ENCODE results near the gene TRPM3.

The TRPM3 gene

DNA sequence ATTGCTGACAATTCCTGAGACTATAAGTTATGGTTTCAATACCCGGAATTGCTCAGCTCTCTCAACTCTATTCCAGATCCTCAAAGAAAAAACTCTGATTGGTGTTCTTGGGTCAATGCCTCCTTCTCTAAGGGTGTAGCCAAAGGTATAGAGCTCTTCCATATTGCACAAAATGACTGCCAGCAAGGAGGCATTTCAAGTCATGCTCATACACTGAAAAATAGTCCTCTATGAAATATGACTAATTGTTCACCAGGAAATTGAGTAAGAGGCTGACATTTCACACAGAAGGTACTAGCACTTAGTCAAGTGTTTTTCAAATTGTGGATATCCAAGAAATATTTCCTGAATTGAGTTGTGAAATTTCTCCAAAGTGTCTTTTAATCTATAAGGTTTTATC lies 595.9 kb downstream of the TRPM3 start:
- peaks cover 14% of the 10 kb centered on the region for H3K9me3 ChIP-seq (ENCODE audit: insufficient read depth, low read length)
- no peak overlapping the region for H3K4me3 ChIP-seq (ENCODE audit: low read length)
- H3K9ac ChIP-seq (ENCODE audit: low read length), result no peak overlapping the region
- no peaks in the 10 kb centered on the region for H4K20me1 ChIP-seq (ENCODE audit: insufficient read depth, low read length)
- no peaks in the 10 kb centered on the region for H3K79me2 ChIP-seq (ENCODE audit: low read length)
- TF ChIP-seq EZH2phosphoT487 (IDR thresholded peaks at IDR 0.05; ENCODE audit: low read depth) (no peak), CTCF (IDR thresholded peaks at IDR 0.05; ENCODE audit: low read depth, low read length) (no peak)
- no peak overlapping the region for H3K27ac ChIP-seq (ENCODE audit: low read length)
- H3K4me1 ChIP-seq (ENCODE audit: low read length), result peaks cover 6% of the 10 kb centered on the region
- no peak overlapping the region for H3K4me2 ChIP-seq (ENCODE audit: low read length)
- H2AFZ ChIP-seq (ENCODE audit: low read depth, low read length), result no peak overlapping the region
- H3K27me3 ChIP-seq (ENCODE audit: low read depth, low read length), result no peaks in the 10 kb centered on the region
- no peaks in the 10 kb centered on the region for H3K36me3 ChIP-seq (replicated peaks; ENCODE audit: low read depth, low read length)

DNA sequence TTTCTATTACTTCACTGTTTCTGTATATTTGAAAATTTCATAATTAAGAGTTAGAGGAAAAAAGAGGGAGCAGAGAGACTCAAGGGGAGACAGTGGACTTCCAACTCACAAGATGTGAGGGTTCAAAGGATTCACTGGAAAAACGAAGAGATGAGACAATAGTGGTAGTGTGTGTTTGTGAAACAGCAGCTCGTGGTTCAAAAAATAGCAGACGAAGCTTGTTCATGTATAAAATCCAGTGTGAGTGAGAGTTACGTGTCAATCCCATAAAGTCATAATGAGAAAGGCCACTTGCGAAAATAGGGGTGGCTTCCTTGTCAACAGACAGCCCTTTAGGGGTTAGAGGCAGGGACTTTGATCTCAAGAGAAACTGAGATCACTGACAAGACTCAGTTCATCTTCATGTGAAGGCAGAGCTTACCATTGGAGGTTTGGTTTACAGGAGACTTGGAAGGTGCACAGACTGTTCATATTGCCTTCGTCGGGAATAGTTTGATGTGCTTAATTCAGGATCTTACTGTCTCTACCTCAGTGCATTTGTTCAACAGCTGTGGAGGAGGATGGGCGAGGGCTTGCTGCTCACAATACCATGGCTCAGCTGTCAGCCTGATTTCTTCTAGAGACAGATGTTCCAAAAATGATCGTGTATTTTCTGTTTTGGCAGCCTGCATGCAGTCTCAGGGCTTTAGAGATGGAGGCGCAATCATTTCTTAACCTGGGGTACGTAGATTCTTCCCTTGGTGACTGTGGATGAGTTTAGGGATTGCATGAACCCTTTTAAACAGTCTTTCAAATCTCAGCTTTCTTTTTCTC lies 601.3 kb downstream of the TRPM3 start:
- Histone ChIP-seq H3K4me2 (ENCODE audit: low read length) (peak overlapping the region; percentile 64), H3K27me3 (ENCODE audit: low read depth, low read length) (no peaks in the 10 kb centered on the region), H4K20me1 (ENCODE audit: insufficient read depth, low read length) (no peaks in the 10 kb centered on the region), H3K4me1 (ENCODE audit: low read length) (peaks cover 24% of the 10 kb centered on the region), H3K79me2 (ENCODE audit: low read length) (no peaks in the 10 kb centered on the region), H3K36me3 (replicated peaks; ENCODE audit: low read depth, low read length) (no peaks in the 10 kb centered on the region), H3K27ac (ENCODE audit: low read length) (peak overlapping the region; percentile 14), H3K4me3 (ENCODE audit: low read length) (peak overlapping the region; percentile 55), H2AFZ (ENCODE audit: low read depth, low read length) (peak overlapping the region; percentile 63), H3K9me3 (ENCODE audit: insufficient read depth, low read length) (peaks cover 11% of the 10 kb centered on the region), H3K9ac (ENCODE audit: low read length) (peak overlapping the region; percentile 3)
- TF ChIP-seq CTCF (IDR thresholded peaks at IDR 0.05; ENCODE audit: low read depth, low read length) (no peak), EZH2phosphoT487 (IDR thresholded peaks at IDR 0.05; ENCODE audit: low read depth) (no peak)

DNA sequence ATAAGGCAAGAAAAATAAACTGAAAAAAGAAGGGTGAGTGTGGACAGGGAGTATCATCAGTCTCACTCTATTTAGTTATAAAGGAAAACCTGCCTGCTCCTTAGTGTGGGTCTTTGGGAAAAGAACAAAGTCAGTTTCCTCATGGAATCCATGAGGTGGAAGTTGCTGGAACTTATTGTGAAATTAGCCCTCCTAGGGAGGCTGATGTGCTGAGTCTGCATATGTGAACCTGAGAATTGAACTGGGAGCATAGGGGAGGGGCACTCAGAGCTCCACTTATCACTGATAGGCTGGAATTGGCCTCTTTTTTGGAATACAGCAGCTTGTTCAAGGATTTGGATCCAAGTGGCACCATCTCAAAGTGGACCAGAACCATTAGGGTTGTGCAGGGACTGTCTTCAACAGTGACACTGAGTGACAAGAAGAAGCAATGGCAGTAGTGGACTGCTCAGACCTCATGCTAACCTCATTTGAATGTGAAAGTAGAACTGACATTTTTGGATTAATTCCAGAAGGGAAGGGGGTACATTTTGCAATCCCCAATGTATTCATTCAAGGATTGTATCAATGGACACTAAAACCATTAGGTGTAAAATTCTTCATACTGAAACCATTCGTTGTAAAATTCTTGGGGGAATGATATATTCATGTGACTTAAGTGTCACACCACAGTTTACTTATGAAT lies 603.4 kb downstream of the TRPM3 start:
- no peaks in the 10 kb centered on the region for H3K79me2 ChIP-seq (ENCODE audit: low read length)

More for the DNA sequence above, 603.4 kb downstream of the TRPM3 start:
- Histone ChIP-seq H3K4me2 (ENCODE audit: low read length) (no peak overlapping the region), H3K36me3 (replicated peaks; ENCODE audit: low read depth, low read length) (no peaks in the 10 kb centered on the region), H3K27me3 (ENCODE audit: low read depth, low read length) (no peaks in the 10 kb centered on the region), H3K9me3 (ENCODE audit: insufficient read depth, low read length) (no peaks in the 10 kb centered on the region), H3K4me1 (ENCODE audit: low read length) (peaks cover 21% of the 10 kb centered on the region), H2AFZ (ENCODE audit: low read depth, low read length) (no peak overlapping the region), H3K4me3 (ENCODE audit: low read length) (no peak overlapping the region), H3K27ac (ENCODE audit: low read length) (no peak overlapping the region), H3K9ac (ENCODE audit: low read length) (no peak overlapping the region), H4K20me1 (ENCODE audit: insufficient read depth, low read length) (no peaks in the 10 kb centered on the region)
- TF ChIP-seq EZH2phosphoT487 (IDR thresholded peaks at IDR 0.05; ENCODE audit: low read depth), result no peak
- no peak for TF ChIP-seq CTCF (IDR thresholded peaks at IDR 0.05; ENCODE audit: low read depth, low read length)

Measured in OCI-LY3 (cell line).